ENCODE data around the gene AIG1. TPM values are rescaled to one million over a fixed set of nuclear protein-coding genes. Genes with fewer than 3 reads are reported as not detected.

The AIG1 gene, protein sequence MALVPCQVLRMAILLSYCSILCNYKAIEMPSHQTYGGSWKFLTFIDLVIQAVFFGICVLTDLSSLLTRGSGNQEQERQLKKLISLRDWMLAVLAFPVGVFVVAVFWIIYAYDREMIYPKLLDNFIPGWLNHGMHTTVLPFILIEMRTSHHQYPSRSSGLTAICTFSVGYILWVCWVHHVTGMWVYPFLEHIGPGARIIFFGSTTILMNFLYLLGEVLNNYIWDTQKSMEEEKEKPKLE
- 36.8 and 52.1 TPM in 2 replicates for polyA plus RNA-seq (2012; rRNA removed)
- polyA plus RNA-seq (2012; cell fraction: cytosol; rRNA removed) = 44.7 and 49.1 TPM in 2 replicates
- 28.1 and 41.2 TPM in 2 replicates for polyA plus RNA-seq (2012; cell fraction: nucleus; rRNA removed)

- peak within 1 kb of the TSS; percentile 75 to 90 for H3K4me3 ChIP-seq (ENCODE audit: low read depth in 2 of 2, low read length in 1 of 2)
- peaks cover 20% of the 10 kb centered on the region for H3F3A ChIP-seq (replicated peaks; ENCODE audit: insufficient read depth)
- H3K36me3 ChIP-seq (replicated peaks in 1 of 2; ENCODE audit: control insufficient read depth in 1 of 2, insufficient read depth in 2 of 2, low read length in 1 of 2) = peaks cover 0 to 2% of the 10 kb centered on the region in 2 experiments
- H2AFZ ChIP-seq (ENCODE audit: low read depth) = peak within 1 kb of the TSS; percentile 97
- 30% methylated on average over 5 of the region's 50 CpGs for WGBS (ENCODE audit: low lambda C conversion rate)
- DNase-seq = peak; percentile 93
- peak within 1 kb of the TSS; percentile 78 to 86 for H3K27ac ChIP-seq (ENCODE audit: low read depth in 2 of 2, low read length in 1 of 2)
- no peaks in the 10 kb centered on the region for H3K9me3 ChIP-seq
- H3K9me2 ChIP-seq = no peaks in the 10 kb centered on the region
- POLR2A ChIA-PET = interaction anchor here (1.7 kb wide), 1 partner anchor 115 kb away, joined by 9 read pairs; no protein-coding TSS in a partner anchor
- no peak for TF ChIP-seq EZH2phosphoT487 (IDR thresholded peaks at IDR 0.05; ENCODE audit: borderline replicate concordance, low read depth)
- TF ChIP-seq IRF3 (IDR thresholded peaks at IDR 0.05; ENCODE audit: low read depth, low read length) = no peak
- TF ChIP-seq TAF1 (IDR thresholded peaks at IDR 0.05; ENCODE audit: borderline replicate concordance, low read depth, low read length) = no peak
- 0 out of 2 replicates have a peak, but pooled peaks have one; percentile 22 for TF ChIP-seq NRF1 (IDR thresholded peaks at IDR 0.05; ENCODE audit: low read depth, low read length)
- TF ChIP-seq POLR2AphosphoS5 (IDR thresholded peaks at IDR 0.05; ENCODE audit: low read depth, low read length) = peak; percentile 62; the same call in 1 of the 2 replicates
- peak; percentile 43 for TF ChIP-seq CHD2 (IDR thresholded peaks at IDR 0.05; ENCODE audit: low read length, partially characterized antibody)
- peak; percentile 42 for TF ChIP-seq MXI1 (IDR thresholded peaks at IDR 0.05; ENCODE audit: low read depth, low read length)
- TF ChIP-seq, protein P1, sequence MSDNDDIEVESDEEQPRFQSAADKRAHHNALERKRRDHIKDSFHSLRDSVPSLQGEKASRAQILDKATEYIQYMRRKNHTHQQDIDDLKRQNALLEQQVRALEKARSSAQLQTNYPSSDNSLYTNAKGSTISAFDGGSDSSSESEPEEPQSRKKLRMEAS (IDR thresholded peaks at IDR 0.05; ENCODE audit: low read depth) = peak; percentile 13; the same call in 1 of the 2 replicates
- TF ChIP-seq TEAD4 (IDR thresholded peaks at IDR 0.05; ENCODE audit: borderline replicate concordance, insufficient read depth) = no peak
- peak within 1 kb of the TSS; percentile 93 for H3K4me2 ChIP-seq
- no peaks in the 10 kb centered on the region for H4K20me1 ChIP-seq (ENCODE audit: insufficient read depth)
- H3K27me3 ChIP-seq (ENCODE audit: insufficient read depth) = no peaks in the 10 kb centered on the region
- peaks cover 4% of the 10 kb centered on the region; the same call in 1 of the 2 replicates for H3K79me2 ChIP-seq (ENCODE audit: insufficient read depth)
- H3K9ac ChIP-seq = peak within 1 kb of the TSS; percentile 87
- peaks cover 0 to 12% of the 10 kb centered on the region in 2 experiments; a peak in 2 of 4 replicates for H3K4me1 ChIP-seq (ENCODE audit: control insufficient read depth in 1 of 2, insufficient read depth in 2 of 2, low read depth in 1 of 2, low read length in 1 of 2)
- CTCF ChIA-PET = interaction anchor here (1.3 to 1.6 kb wide), 3 partner anchors 44 to 385 kb away, joined by 3 to 4 read pairs (median 3); no protein-coding TSS in a partner anchor
Measured at GRCh38 chr6:143060806-143061596, at the start of gene AIG1. Gene AIG1, plus strand, starts transcription at chr6:143060889. Its CDS starts 37 bp downstream, at chr6:143060926.

DNA sequence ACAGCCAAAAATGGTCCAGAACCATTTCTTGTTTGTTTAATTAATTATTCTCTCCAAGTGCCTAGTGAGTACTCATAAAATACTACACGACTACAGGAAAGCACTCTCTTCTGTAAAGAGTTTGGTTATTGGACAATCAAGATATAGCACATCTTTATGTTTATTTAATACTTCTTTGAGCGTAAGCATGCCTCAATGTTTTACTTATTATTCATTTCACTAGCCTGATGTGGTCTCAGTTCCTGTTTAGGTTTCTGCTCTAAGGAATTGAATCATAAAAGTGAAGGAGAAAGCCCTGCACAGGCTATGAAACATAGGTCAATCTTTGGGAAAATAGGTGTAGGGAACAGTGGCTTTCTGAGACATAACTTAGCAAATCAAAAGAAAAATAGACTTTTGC lies 45.9 kb upstream of the AIG1 start:
- H2AFZ ChIP-seq (ENCODE audit: low read depth) = no peak overlapping the region
- ChIA-PET POLR2A (no interaction called here), CTCF (no interaction called here)
- H3K9me3 ChIP-seq = no peaks in the 10 kb centered on the region
- no peaks in the 10 kb centered on the region for H4K20me1 ChIP-seq (ENCODE audit: insufficient read depth)
- no peaks in the 10 kb centered on the region for H3K27me3 ChIP-seq (ENCODE audit: insufficient read depth)
- no peak overlapping the region for H3K9ac ChIP-seq
- no peaks in the 10 kb centered on the region for H3K79me2 ChIP-seq (ENCODE audit: insufficient read depth)
- no peak overlapping the region for H3K4me2 ChIP-seq
- H3F3A ChIP-seq (replicated peaks; ENCODE audit: insufficient read depth) = peaks cover 4% of the 10 kb centered on the region
- H3K27ac ChIP-seq (ENCODE audit: low read depth in 2 of 2, low read length in 1 of 2) = no peak overlapping the region
- no peak overlapping the region for H3K4me3 ChIP-seq (ENCODE audit: low read depth in 2 of 2, low read length in 1 of 2)
- H3K36me3 ChIP-seq (replicated peaks in 1 of 2; ENCODE audit: control insufficient read depth in 1 of 2, insufficient read depth in 2 of 2, low read length in 1 of 2) = no peaks in the 10 kb centered on the region
- no peaks in the 10 kb centered on the region for H3K9me2 ChIP-seq
- TF ChIP-seq FOSL2 (IDR thresholded peaks at IDR 0.05; ENCODE audit: borderline replicate concordance, low read depth) = no peak
- WGBS (ENCODE audit: low lambda C conversion rate) = 70% methylated on average over 2 of the region's 2 CpGs
- H3K4me1 ChIP-seq (ENCODE audit: control insufficient read depth in 1 of 2, insufficient read depth in 2 of 2, low read depth in 1 of 2, low read length in 1 of 2) = no peaks in the 10 kb centered on the region; a peak in 1 of 4 replicates
- DNase-seq = no peak
